HuH-7.5 (cell line): Measurements from ENCODE around the gene ENOSF1.
"Not testable (repeated sequence)": the region's sequence is repeated elsewhere in the genome, so short reads cannot be mapped to it uniquely, and the experiment has no call there.

Source experiments
- DNase-seq: peaks from one replicate; pipeline ENCODE4 v3.0.0; 2011; ENCODE audit warnings: low spot score

ENOSF1 gene

DNA sequence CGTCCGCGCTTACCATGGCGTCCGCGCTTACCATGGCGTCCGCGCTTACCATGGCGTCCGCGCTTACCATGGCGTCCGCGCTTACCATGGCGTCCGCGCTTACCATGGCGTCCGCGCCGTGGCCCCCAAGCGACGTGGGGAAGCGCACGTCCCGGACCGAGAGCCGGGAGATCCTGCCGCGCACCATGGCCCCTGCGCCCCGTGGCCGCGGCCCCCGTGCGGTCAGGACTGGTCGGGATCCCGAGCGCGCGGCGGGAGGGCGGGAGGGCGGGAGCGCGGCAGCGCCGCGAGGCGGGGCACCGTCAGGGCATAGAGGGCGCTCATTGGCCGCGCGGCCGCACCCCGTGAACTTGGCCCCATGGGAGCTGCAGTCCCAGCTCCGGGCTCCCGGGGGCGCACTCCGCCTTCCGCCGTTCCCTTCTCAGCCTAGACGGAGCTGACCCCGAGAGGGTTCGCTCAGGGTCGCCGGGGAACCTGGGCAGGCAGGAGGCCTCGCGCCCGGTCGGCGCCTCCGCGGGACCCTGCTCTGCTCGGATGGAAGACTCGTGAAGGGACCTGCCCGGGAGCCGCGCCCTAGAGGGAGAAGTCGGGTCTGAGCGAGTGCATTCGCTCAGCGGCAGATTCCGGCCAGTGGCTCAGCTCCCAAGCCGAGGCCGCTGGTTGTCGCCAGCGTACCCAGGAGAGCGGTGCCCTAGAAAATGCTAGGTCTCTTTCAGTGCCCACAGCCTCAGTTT lies at the start of gene ENOSF1:
ENOSF1 (minus strand) TSS at position 230 of the 734 bp plus-strand sequence; CDS start at position 187, 43 bp downstream.
- DNase-seq: peak; percentile 96

DNA sequence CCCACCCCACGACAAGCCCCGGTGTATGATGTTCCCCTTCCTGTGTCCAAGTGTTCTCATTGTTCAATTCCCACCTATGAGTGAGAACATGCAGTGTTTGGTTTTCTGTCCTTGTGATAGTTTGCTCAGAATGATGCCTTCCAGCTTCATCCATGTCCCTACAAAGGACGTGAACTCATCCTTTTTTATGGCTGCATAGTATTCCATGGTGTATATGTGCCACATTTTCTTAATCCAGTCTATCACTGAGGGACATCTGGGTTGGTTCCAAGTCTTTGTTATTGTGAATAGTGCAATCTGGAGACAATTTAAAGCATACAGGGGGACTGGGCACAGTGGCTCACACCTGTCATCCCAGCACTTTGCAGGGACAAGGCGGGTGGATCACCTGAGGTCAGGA lies 47.4 kb upstream of the ENOSF1 start:
- DNase-seq: not testable (repeated sequence)

DNA sequence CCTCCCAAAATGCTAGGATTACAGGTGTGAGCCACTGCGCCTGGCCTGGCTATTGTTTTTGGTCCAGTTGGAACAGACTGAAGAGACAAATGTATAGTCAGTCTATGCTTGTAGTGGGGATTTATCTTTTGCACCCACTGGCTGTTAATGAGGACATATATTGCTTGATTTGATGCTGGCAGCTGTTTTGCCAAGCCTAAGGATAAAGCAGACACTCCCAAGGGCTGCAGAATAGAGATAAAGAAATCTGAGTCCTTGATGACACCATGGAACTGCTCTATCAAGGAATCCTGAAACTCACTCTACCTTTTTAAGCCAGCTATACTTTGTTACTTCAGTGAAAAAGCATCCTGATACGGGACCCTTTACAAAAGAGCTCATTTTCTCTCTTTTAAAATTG lies 43.1 kb upstream of the ENOSF1 start:
- no peak for DNase-seq

DNA sequence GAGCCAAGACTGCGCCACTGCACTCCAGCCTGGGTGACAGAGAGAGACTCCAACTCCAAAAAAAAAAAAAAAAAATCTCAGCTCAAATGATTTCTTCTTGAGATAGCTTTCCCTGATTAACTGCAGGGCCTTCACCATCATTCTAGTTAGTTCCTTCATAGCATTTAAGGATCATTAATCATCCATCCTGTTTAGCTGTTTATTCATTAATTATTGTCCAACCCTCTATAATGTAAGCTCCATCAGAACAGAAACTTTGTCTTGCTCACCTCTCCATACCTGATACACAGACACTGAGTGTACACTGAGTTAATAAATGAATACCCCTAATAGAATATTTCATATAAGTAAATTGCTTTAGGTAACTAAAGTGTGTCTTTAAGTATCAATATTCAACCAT lies 42.2 kb upstream of the ENOSF1 start:
- DNase-seq: no peak

- no peak for DNase-seq
Observed at GRCh38 chr18:750456-750855, 38.0 kb upstream of the ENOSF1 start.

DNA sequence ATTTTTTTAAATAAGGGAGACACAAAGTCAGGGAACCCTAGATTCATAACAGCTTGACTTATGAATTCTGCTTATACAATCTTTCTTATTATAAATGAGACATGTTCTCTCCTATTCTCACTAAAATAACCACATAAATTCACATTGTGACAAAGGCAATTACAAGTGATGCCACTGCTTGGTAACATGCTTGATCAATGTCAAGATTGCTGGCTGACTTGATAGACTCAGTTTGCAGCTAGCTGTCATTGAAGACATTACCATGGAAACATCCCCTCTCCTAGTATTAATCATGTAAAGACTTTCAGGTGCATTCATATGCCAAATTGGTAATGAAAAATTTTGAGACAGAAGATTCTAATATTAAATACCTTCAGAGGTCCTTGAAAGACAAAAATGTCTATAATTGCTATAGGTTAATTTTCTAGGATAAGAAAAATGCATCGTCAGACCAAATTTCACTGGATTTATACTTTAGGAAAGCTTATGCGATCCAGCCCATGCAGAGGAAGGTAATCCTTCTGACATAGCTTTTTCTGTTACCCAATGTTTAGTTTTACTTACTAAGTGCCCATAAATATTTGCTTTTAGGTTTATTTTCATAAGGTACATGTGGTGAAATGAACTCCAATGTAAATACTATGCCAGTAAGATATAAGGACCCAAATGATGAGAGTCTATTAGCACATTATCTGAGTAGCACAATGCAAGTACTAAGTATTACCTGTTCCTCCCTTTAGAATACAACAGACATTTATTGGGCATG lies 32.6 kb upstream of the ENOSF1 start:
- DNase-seq: no peak

DNA sequence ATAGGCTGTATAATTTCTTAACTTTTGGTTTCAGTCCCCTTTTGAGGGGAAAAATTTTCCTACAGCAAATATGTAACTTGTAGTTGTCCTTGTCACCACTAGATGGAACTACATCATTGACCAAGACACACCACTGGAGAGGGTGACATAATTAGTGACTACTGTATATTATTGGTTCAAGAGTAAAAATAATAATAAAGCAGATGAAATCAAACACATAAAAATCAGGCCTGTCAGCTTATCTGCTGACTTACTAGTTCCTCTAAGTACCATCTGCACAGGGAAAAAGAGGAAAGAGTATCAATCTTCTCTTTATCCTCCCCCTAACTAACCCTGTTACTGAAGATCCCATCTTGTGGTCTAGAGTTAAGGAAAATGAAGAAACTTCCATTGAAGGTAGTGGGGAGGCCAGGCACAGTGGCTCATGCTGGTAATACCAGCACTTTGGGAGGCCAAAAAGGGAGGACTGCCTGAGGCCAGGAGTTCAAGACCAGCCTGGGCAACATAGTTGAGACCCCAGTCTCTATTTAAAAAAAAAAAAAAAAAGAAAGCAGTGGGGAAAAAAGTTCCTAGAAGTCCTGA lies 29.6 kb upstream of the ENOSF1 start:
- peak; percentile 50 for DNase-seq

- DNase-seq: no peak
Observed at GRCh38 chr18:732371-732770, 19.9 kb upstream of the ENOSF1 start.

DNA sequence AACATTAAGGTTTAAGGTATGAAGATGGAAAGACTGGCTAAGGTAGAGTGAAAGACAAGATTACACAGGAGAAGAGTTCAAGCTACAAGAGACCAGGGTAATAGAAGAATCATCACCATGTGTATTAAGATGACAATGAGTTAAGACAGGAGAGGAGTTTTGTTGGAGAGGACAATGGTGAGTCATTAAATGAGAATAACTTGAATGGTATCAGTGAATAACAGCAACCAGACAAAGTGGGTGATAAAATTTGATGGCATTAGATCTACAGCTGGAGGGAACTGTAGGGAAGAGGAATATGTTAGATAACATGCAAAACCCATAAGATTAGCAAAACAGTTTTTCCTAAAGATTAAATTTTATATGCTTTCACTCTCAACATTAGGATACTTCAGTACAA lies 18.8 kb upstream of the ENOSF1 start:
- no peak for DNase-seq

- no peak for DNase-seq
Observed at GRCh38 chr18:730692-731091, 18.3 kb upstream of the ENOSF1 start.

- peak; percentile 57 for DNase-seq
Observed at GRCh38 chr18:730120-730519, 17.7 kb upstream of the ENOSF1 start.

DNA sequence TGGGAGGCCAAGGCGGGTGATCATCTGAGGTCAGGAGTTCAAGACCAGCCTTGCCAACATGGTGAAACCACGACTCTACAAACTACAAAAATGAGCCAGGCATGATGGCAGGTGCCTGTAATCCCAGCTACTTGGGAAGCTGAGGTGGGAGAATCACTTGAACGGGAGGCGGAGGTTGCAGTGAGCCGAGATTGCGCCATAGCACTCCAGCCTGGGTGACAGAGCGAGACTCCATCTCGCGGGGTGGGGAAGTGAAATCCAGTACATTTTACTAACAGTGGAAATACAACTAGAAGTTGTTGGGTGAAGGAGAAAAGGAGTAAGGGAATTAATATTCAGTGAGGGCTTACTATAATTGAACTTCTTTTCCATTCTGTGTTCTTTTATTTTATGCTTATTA lies 13.2 kb upstream of the ENOSF1 start:
- no peak for DNase-seq

DNA sequence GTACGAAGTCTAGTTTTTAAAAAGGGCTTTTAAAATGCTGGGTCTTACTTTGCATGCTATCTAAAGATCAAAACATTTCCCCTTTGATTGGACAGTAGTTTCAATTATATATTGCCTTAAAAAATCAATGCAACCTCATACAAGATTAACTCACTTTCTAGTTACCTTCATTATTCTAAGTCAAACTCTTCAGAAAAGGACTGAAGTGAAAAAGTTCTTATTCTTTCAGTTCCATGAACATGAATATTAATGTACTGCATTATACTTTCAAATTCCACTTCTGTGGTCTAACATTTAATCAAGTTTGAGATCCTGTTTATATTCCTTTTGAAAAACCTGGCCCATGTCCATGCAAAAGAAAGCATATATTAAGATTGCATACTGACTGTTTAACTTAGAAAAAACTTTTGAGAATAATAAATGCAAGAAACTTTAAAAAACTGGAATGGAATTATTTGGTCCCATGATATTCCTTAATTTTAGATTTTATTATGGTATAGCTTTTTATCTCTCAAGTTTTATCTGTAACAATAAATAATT lies 11.2 kb upstream of the ENOSF1 start:
- DNase-seq: no peak

- DNase-seq: no peak
Observed at GRCh38 chr18:717003-717402, 4.6 kb upstream of the ENOSF1 start.

DNA sequence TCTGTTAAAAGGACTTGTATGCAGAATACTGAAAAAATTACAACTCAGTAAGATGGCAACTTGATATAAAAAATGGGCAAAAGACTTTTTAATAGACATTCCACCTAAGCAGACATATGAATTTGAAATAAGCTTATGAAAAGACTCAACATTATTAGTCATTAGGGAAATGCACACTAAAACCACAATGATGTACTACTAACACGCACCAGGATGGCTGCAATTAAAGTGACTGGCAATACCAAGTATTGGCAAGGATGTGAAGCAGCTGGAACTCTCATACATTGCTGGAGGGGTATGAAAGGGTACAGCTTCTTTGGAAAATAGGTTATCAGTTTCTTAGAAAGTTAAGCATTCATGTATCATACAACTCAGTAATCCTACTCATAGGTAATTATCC lies 3.2 kb upstream of the ENOSF1 start:
- DNase-seq: no peak

DNA sequence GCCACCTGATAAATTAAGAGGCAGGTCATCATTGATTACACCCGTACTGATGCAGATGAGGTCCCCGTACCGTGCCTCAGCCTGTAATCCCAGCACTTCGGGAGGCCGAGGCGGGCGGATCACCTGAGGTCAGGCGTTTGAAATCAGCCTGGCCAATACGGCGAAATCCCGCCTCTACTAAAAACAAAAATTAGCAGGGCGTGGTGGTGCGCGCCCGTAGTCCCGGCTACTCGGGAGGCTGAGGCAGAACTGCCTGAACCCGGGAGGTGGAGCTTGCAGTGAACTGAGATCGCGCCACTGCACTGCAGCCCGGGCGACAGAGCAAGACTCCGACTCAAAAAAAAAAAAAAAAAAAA lies 683 bp upstream of the ENOSF1 start:
- no peak for DNase-seq

- DNase-seq: peak; percentile 60
Observed at GRCh38 chr18:711657-712400, 601 bp downstream of the ENOSF1 start.

- no peak for DNase-seq
Observed at GRCh38 chr18:711310-711656, 1.1 kb downstream of the ENOSF1 start.

- DNase-seq: no peak
Observed at GRCh38 chr18:710418-711300, 1.8 kb downstream of the ENOSF1 start.

DNA sequence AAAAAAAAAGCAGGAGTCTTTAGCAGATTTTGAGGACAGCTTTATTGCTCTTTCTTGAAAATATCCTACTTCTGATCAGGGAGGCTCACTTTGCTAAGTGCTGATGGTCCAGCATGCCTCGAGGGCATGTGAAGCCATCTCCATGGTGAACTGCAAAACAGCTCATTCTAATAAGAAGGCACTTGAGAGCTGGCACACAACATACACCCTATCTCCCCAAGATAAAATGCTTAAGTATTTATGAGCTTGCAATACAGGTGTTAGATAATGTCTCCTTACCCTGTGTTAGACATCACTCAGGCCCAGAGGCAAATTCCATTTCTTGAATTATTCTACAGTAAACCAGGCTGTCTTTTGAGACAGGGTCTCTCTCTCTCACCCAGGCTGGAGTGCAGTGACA lies 2.7 kb downstream of the ENOSF1 start:
- DNase-seq: no peak

DNA sequence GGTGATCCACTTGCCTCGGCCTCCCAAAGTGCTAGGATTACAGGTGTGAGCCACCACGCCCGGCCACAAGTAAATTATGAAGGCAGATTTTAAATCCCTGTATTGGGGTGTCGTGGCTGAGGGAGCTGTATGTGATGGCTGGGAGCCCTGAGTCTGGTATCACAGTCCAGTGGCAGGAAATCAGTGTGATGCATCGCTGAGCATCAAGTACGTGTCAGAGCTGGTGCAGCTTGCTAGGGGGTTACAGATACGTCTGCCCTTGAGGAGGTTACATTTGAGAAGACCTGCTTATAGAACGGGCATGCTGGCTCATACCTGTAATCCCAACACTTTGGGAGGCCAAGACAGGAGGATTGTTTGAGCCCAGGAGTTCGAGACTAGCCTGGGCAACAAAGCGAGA lies 4.3 kb downstream of the ENOSF1 start:
- no peak for DNase-seq
